ENCODE measurements around the gene CDK17. TPM values are rescaled to one million over a fixed set of nuclear protein-coding genes. Genes with fewer than 3 reads are reported as not detected.
A peak's percentile ranks its signal among the peaks of the same experiment; 100 is the strongest.
"Not testable (repeated sequence)": the region's sequence is repeated elsewhere in the genome, so short reads cannot be mapped to it uniquely, and the experiment has no call there.

CDK17 gene
- total RNA-seq, 2 experiments from 2014 or later, result 28.4 to 29.0 TPM

- no peaks in the 10 kb centered on the region for H3K27me3 Mint-ChIP-seq
- no peak for ATAC-seq
Measured at GRCh38 chr12:96421014-96421413, 20.8 kb upstream of the CDK17 start.

GRCh38 chr12:96420277-96420835 lies 20.1 kb upstream of the CDK17 start:
- no peak for TF ChIP-seq CTCF (IDR thresholded peaks at IDR 0.05)
- Mint-ChIP-seq H3K4me1 (ENCODE audit: low read depth) (peaks cover 24% of the 10 kb centered on the region), H3K36me3 (ENCODE audit: low read depth) (no peaks in the 10 kb centered on the region), H3K27me3 (no peaks in the 10 kb centered on the region), H3K4me3 (peak overlapping the region; percentile 58), H3K9me3 (no peaks in the 10 kb centered on the region), H3K27ac (peak overlapping the region; percentile 82)
- ATAC-seq (no peak), DNase-seq (no peak)
- ChIA-PET CTCF (interaction anchor here (1.1 kb wide), 1 partner anchor 13 kb away, joined by 3 read pairs; no protein-coding TSS in a partner anchor), POLR2A (interaction anchor here (0.7 to 1.8 kb wide), 3 partner anchors 18 to 93 kb away, joined by 3 to 4 read pairs (median 3); no protein-coding TSS in a partner anchor)
- intact Hi-C loops (cut with micrococcal nuclease), result no loop called here

More at GRCh38 chr12:96421014-96421413, 20.8 kb upstream of the CDK17 start:
- TF ChIP-seq CTCF (IDR thresholded peaks at IDR 0.05), result no peak
- DNase-seq, result peak; percentile 41
- ChIA-PET CTCF (interaction anchor here (1.0 kb wide), 1 partner anchor 10 kb away, joined by 3 read pairs; no protein-coding TSS in a partner anchor), POLR2A (interaction anchor here (1.1 kb wide), 1 partner anchor 13 kb away, joined by 4 read pairs; no protein-coding TSS in a partner anchor)
- peaks cover 26% of the 10 kb centered on the region for H3K4me1 Mint-ChIP-seq (ENCODE audit: low read depth)
- intact Hi-C loops (cut with micrococcal nuclease), result no loop called here
- H3K36me3 Mint-ChIP-seq (ENCODE audit: low read depth), result no peaks in the 10 kb centered on the region
- H3K9me3 Mint-ChIP-seq, result no peaks in the 10 kb centered on the region
- peak overlapping the region; percentile 82 for H3K27ac Mint-ChIP-seq
- H3K4me3 Mint-ChIP-seq, result peak overlapping the region; percentile 58

GRCh38 chr12:96419576-96420276 lies 19.5 kb upstream of the CDK17 start:
- Mint-ChIP-seq H3K4me3 (no peak overlapping the region), H3K36me3 (ENCODE audit: low read depth) (no peaks in the 10 kb centered on the region), H3K27ac (no peak overlapping the region), H3K9me3 (no peaks in the 10 kb centered on the region), H3K4me1 (ENCODE audit: low read depth) (peaks cover 20% of the 10 kb centered on the region), H3K27me3 (no peaks in the 10 kb centered on the region)
- no peak for TF ChIP-seq CTCF (IDR thresholded peaks at IDR 0.05)
- ChIA-PET CTCF (interaction anchor here (1.1 kb wide), 2 partner anchors 14 to 16 kb away, joined by 3 read pairs; no protein-coding TSS in a partner anchor), POLR2A (interaction anchor here (0.7 to 1.8 kb wide), 3 partner anchors 18 to 94 kb away, joined by 3 to 4 read pairs (median 3); no protein-coding TSS in a partner anchor)
- DNase-seq (no peak), ATAC-seq (no peak)
- intact Hi-C loops (cut with micrococcal nuclease), result no loop called here

GRCh38 chr12:96417688-96418087 lies 17.4 kb upstream of the CDK17 start:
- H3K4me1 Mint-ChIP-seq (ENCODE audit: low read depth), result peaks cover 20% of the 10 kb centered on the region
- intact Hi-C loops (cut with micrococcal nuclease); DNase-seq; H3K4me3 Mint-ChIP-seq; H3K27me3 Mint-ChIP-seq; H3K27ac Mint-ChIP-seq; H3K9me3 Mint-ChIP-seq; H3K36me3 Mint-ChIP-seq (ENCODE audit: low read depth): not testable (repeated sequence)
- ChIA-PET CTCF (interaction anchor here (1.9 to 2.3 kb wide), 2 partner anchors 17 to 29 kb away, joined by 9 read pairs; partner anchors contain the start of gene CDK17), POLR2A (interaction anchor here (1.2 to 1.6 kb wide), 2 partner anchors 8 to 17 kb away, joined by 3 read pairs; partner anchors contain the start of gene CDK17)
- peak; percentile 45 for ATAC-seq

- H3K36me3 Mint-ChIP-seq (ENCODE audit: low read depth), result no peaks in the 10 kb centered on the region
- intact Hi-C loops (cut with micrococcal nuclease), result no loop called here
- no peak for DNase-seq
- ChIA-PET POLR2A (interaction anchor here (0.9 to 1.6 kb wide), 2 partner anchors 10 to 18 kb away, joined by 3 read pairs; no protein-coding TSS in a partner anchor), CTCF (interaction anchor here (1.1 to 2.3 kb wide), 2 partner anchors 13 to 30 kb away, joined by 3 to 9 read pairs; no protein-coding TSS in a partner anchor)
- H3K4me1 Mint-ChIP-seq (ENCODE audit: low read depth), result peaks cover 20% of the 10 kb centered on the region
- no peak for ATAC-seq
- no peak for TF ChIP-seq CTCF (IDR thresholded peaks at IDR 0.05)
- H3K27me3 Mint-ChIP-seq, result no peaks in the 10 kb centered on the region
- no peak overlapping the region for H3K4me3 Mint-ChIP-seq
- H3K9me3 Mint-ChIP-seq, result no peaks in the 10 kb centered on the region
- H3K27ac Mint-ChIP-seq, result no peak overlapping the region
Measured at GRCh38 chr12:96416033-96416799, 16.0 kb upstream of the CDK17 start.

Measured in activated CD8-positive, alpha-beta T cell treated with anti-CD3 and anti-CD28 coated beads for 36 hours (primary cell).